CD4-positive, alpha-beta T cell treated with Interleukin-6 at 100 ng/mL for 8 hours (primary cell): ENCODE measurements around the gene ABCA7.

Experiments used
- DNase-seq: peaks from one replicate; pipeline ENCODE4 v3.0.0-alpha.2; 2020; ENCODE audit warnings: mixed read lengths, low spot score

Gene ABCA7

DNA sequence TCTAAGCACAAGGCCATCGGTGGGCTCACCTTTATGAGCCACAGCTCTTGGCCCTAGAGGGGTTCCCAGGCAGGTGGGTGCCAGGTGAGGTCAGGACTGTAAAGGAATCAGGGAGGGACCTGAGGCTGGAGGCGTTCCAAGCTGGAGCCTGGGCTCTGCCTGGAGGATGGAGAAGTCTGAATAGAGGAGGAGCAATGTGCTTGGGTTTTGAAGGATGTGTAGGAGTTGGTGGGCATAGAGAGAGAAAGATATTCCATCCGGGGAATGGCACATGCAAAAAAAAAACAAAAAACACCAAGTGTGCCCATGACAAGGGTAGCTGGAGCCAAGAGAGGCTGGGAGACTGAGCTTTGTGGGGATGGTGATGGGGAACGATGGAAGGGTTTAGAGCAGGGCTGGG lies 37.3 kb upstream of the ABCA7 start:
- DNase-seq = no peak

DNA sequence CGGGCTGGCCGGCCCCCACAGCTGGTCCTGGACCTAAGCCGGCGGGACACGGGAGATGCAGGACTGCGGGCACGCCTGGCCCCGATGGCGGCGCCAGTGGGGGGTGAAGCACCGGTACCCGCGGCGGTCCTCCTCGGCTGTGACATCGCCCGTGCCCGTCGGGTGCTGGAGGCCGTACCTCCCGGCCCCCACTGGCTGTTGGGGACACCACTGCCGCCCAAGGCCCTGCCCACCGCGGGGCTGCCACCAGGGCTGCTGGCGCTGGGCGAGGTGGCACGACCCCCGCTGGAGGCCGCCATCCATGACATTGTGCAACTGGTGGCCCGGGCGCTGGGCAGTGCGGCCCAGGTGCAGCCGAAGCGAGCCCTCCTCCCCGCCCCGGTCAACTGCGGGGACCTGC lies 36.6 kb upstream of the ABCA7 start:
- no peak for DNase-seq

DNA sequence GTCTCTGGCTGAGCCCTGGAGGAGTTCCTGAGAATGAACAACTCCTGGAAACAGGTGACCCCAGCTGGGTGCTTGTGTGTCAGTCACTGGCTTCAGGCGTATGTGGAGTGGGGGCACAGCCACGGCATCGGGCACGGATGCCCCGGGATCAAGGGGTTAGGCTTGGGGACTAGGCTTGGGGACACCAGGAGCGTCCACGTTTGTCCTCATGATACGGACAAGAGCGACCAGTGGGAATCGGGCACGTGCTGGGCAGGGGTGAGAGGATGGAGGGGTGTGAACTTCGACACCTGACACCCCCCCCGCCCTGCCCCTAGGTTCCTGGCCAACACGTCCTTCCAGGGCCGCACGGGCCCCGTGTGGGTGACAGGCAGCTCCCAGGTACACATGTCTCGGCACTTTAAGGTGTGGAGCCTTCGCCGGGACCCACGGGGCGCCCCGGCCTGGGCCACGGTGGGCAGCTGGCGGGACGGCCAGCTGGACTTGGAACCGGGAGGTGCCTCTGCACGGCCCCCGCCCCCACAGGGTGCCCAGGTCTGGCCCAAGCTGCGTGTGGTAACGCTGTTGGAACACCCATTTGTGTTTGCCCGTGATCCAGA lies 35.6 kb upstream of the ABCA7 start:
- no peak for DNase-seq

DNA sequence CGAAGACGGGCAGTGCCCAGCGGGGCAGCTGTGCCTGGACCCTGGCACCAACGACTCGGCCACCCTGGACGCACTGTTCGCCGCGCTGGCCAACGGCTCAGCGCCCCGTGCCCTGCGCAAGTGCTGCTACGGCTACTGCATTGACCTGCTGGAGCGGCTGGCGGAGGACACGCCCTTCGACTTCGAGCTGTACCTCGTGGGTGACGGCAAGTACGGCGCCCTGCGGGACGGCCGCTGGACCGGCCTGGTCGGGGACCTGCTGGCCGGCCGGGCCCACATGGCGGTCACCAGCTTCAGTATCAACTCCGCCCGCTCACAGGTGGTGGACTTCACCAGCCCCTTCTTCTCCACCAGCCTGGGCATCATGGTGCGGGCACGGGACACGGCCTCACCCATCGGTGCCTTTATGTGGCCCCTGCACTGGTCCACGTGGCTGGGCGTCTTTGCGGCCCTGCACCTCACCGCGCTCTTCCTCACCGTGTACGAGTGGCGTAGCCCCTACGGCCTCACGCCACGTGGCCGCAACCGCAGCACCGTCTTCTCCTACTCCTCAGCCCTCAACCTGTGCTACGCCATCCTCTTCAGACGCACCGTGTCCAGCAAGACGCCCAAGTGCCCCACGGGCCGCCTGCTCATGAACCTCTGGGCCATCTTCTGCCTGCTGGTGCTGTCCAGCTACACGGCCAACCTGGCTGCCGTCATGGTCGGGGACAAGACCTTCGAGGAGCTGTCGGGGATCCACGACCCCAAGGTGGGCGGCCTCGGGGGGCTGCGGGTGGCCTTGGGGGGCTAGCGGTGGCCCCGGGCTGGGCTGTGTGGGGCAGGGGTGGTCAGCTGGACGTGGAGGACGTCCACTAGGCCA lies 34.9 kb upstream of the ABCA7 start:
- DNase-seq = no peak

DNA sequence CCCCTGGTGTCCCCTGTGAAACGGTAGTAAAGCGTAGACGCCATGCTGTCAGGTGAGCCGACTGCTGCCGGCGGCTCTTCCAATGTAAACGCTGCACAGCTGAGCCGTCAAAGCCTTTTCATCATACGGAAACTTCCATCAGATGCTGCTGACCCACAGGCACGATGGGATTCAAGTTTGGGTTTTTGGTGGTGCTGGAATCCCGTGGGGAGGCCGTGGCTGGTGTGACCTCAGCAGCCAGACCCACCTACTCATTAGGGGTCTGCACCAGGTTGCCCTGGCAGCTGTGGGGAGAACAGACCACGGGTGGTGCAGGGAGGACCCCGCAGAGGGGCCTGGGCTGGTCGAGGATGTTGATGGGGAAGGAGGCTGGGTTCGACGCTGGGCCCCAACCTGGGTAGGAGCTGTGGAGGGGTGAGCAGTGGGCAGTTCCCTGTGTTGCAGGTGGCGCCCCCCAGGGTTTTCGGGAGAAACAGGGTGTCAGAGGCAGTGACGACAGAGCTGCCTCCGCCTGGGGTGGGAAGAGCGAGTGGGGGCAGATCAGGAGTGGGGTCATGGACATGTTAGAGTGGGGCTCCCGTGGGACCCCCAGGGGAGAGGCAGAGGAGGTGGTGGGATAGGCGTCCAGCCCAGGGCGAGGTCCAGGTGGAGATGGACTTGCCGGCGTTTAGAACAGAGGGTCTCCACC lies 33.1 kb upstream of the ABCA7 start:
- no peak for DNase-seq

DNA sequence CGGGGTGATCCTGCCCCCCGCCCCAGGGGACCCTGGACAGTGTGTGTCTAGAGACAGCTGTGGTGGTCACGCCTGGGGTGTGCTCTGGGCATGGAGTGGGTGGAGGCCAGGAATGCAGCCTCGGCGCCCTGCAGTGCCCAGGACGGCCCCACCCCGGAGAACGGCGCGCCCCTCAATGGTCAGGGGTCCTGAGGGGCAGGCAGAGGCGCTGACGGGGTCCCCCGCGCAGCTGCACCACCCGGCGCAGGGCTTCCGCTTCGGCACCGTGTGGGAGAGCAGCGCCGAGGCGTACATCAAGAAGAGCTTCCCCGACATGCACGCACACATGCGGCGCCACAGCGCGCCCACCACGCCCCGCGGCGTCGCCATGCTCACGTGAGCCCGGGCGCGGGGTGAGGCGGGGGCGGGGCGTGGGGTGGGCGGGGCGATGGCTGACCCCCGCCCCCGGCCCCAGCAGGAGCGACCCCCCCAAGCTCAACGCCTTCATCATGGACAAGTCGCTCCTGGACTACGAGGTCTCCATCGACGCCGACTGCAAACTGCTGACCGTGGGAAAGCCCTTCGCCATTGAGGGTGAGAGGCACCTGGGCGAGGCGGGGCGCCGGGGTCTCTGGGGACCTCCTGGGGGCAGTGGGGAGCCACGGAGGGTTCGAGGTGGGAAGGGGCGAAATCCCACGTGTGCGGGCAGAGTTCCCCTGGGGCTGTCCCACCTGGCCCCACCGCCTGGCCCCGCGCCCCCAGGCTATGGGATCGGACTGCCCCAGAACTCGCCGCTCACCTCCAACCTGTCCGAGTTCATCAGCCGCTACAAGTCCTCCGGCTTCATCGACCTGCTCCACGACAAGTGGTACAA lies 32.3 kb upstream of the ABCA7 start:
- no peak for DNase-seq

DNA sequence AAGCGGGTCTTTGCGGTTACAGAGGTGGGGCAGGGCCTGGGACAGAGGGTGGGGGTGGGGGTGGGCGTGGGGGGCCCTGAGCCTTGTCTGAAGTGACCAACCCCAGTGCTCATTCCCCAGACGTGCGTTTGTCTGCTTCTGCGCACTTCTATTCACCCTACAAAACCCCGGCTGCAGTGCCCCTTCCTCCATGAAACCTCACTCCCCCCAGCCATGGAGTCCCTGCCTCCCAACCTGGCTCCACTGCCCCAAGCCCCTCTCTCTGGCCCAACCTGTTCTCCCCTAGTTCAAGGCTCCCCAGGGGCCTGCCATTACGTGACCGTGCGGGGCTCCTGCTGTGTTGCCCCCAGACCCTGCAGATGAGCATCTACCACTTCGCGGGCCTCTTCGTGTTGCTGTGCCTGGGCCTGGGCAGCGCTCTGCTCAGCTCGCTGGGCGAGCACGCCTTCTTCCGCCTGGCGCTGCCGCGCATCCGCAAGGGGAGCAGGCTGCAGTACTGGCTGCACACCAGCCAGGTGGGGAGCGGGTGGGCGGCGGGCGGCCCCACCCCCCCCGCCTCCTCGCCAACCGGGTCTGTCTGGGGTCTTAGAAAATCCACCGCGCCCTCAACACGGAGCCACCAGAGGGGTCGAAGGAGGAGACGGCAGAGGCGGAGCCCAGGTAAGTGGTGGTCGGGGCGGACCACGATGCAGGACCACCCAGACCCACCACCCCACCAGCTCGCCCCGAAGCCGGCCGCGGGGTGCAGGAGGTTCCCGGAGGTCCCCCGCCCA lies 31.5 kb upstream of the ABCA7 start:
- DNase-seq = no peak

DNA sequence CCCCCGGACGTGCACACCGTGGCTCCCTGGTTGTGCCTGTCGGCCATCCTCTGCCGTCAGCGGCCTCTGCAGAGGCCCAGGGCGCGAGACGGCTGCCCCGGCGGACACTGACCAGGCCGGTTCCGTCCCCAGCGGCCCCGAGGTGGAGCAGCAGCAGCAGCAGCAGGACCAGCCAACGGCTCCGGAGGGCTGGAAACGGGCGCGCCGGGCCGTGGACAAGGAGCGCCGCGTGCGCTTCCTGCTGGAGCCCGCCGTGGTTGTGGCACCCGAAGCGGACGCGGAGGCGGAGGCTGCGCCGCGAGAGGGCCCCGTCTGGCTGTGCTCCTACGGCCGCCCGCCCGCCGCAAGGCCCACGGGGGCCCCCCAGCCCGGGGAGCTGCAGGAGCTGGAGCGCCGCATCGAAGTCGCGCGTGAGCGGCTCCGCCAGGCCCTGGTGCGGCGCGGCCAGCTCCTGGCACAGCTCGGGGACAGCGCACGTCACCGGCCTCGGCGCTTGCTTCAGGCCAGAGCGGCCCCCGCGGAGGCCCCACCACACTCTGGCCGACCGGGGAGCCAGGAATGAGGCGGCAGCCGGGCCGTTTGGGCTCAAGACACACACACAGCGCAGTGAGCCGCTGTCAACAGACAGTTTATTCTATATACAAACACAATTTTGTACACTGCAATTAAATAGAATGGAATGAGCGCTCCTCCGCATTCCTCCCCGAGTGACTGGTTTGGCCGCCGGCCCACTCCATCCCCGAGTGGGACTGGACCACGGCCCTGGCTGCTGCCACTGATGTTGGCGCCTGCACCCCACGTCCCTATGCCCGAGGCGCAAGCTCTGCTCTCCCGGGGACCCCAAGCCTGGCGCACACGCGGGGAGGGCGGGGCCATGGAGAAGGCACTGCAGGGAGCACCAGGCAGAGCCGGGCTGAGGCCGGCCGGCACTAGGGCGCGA lies 30.6 kb upstream of the ABCA7 start:
- DNase-seq = no peak

DNA sequence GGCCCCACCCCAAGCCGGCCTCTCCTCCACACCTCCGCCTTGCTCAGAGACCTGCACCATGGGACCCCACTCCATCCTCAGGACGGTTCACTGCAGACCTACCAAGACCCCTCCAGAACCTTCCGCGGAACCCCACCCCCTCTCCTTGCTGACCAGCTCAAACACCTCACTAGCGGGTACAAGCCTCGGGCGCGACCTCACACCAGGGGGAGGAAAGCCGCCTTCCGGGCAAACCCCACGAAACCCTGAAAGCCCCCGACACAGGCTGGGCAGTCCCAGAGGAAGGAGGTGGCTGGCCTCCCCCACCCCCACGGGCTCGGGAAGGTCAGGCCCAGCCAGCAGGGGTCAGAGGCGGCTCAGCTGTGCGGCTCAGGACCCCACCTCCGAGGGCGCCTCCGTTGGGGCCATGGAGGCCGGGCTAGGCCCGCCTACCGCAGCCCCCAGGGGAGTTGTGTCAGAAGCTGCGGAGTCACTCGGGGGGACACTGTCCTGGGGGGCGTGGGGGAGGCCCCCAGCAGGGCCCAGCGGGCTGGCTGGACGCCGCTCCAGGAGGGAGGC lies 29.8 kb upstream of the ABCA7 start:
- no peak for DNase-seq

DNA sequence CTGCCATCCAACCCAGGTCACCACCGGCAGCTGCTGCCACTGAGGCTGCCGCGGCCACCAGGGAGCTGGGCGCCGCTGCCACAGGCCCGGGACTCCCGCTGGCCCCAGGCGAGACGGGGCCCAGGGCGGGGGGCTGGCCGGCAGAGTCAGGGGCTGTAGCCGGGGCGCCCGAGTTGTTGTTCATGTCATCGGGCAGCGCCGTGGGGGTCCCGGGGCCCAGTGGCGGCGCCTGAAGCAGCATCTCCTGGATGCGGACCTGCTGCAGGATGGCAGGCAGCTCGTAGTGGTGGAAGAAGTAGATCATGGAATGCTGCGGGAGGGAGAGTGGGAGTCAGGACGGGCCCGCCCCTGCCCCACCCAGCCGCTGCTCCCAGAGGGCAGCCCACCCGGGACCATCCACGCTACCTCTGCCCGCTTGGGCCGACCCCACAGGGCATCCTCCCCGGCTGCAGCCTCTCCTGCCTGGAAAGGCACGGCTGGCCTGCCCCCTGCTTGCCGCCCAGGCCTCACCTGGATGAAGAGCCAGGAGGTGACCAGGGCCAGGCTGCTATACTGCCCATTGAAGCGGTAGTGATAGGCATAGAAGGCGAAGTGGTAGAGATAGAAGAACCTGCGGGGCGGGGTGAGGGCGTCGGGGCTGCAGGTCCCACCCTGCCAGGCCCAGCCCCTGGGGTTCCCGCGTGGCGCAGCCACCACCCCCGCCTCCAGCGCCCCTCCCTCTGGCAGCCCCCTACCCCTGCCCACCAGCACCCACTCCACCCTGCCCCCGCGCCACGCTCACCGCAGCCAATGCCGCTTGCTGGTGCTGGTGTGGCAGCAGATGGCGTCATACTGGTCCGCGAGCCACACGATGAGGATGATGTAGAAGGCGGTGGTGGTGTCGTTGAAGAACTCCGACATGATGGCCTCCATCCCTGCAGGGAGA lies 29.1 kb upstream of the ABCA7 start:
- no peak for DNase-seq

DNA sequence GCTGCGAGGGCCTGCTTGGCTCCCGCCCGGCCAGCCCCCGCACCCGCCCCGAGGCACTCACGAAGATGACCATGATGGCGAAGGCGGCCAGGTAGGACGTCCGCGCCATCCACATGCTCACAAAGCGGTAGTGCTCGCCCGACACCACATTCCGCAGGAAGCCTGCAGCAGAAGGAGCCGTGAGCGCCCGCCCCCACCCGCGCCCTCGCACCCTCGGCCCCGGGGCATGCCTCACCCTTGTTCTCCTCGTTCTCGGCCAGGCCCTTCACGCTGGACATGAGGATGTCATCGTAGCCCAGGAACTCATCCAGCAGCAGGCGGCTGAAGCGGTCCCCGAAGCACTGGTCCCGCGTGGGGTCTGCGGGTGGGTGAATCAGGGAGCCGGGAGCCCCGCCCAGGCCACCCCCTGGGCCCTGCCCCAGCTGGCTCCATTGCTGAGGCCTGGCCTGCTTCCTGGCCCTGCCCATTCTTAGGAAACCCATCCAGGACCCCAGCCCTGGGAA lies 28.0 kb upstream of the ABCA7 start:
- DNase-seq = no peak

DNA sequence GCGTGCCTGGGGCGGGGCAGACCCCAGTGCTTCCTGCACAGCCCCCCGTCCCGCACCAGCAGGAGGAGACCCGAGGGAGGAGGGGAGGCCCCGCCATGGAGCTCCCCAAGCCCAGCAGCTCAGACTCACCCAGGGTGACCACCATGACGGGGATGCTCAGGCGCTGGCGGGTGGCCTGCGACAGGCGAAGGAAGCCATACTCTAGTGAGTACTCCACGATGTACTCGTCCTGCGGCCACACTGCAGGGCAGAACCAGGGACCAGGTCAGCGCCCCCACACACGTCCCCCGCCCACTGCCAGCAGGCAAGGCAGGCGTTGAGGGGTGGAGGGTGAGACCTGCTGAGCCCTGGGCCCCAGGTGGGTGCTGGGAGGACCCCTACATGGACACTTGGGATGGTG lies 27.6 kb upstream of the ABCA7 start:
- no peak for DNase-seq

DNA sequence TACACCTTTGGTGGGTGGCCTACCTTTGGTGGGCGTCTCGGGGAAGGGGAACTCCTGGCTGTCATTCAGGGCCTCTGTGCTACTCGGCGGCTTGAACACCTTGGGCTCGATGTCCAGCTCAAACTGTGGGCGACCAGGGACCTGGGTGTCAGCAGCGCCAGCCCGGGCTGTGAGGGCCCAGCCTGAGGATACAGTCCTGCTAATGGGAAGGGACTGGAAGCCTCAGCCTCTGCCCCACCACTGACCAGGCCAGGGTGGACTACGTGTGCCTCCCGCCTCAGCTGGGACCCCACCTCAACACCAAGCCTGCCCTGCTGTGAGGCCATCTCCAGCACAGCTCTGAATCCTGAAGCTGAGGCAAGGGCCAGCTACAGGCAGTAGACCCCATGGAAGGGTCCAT lies 26.7 kb upstream of the ABCA7 start:
- no peak for DNase-seq

DNA sequence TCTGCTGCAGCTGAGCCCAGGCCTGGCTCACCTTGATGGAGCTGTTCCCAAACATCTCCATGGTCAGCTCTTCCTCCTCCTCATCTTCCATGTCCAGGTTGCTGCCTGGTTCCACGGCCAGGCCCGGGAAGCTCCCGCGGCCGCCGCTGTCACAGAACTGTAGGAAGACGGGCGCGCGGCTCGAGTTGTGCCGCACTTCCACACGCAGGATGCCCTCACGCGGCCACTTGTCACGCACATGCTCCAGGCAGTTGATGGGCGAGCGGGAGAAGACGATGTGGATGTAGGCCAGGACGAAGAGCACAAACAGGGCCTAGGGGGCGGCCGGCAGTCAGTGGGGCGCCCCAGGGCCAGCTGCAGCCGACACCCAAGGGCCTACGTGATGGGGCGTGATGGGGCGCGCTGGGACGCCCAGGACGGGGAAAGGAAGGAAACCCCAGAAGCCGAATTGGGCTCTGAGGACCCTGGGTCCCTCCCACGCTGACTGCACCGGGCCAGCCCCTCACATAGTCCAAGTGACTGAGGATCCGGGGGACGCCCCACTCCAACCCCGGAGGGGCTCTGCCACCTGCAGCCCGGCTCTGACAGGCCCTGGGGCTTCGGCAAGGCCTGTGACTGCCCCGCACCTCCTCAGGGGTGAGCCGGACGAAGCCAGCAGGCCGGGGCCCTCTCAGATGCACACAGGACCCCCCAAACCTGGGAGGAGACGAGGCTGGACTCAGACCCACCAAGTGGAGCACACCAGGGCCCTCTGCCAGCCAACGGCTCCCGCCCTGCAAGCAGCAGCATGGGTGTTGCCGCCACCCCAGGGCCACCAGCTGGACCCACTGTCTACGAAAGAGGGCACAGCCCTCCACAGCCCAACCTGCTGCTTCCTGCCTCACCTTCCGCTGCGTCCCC lies 25.5 kb upstream of the ABCA7 start:
- no peak for DNase-seq

DNA sequence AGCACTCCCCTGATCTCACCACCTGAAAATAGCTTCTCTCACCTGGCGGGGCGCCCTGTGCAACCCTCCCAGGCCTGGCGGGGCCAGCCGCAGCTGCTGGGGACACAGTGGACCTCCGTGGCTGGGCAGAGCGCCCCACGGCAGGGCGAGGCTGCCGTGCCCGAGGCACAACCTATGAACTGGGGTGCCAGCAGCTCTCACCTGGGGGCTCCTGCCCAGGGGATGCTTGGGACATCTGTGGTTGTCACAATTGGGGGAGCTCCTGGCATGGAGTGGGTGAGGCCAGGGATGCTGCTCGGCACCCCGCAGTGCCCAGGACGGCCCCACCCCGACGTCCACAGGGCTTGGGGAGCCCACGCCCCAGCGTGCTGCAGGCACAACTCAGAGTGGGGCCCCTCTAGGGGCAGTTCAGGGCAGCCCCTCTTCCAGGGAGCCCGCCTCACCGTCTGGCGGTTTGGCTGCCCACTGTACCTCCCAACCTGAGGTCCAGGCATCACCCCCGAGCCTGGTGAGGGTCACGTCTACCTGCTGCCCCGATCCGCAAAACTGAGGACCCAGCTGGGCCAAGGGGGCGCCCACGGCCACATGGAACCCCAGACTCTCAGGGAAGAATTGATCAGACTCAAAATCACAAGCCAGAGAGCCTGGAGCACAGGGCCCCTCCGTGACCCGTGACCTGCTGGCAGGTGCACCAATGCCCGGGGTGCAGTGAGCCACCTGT lies 24.7 kb upstream of the ABCA7 start:
- no peak for DNase-seq

DNA sequence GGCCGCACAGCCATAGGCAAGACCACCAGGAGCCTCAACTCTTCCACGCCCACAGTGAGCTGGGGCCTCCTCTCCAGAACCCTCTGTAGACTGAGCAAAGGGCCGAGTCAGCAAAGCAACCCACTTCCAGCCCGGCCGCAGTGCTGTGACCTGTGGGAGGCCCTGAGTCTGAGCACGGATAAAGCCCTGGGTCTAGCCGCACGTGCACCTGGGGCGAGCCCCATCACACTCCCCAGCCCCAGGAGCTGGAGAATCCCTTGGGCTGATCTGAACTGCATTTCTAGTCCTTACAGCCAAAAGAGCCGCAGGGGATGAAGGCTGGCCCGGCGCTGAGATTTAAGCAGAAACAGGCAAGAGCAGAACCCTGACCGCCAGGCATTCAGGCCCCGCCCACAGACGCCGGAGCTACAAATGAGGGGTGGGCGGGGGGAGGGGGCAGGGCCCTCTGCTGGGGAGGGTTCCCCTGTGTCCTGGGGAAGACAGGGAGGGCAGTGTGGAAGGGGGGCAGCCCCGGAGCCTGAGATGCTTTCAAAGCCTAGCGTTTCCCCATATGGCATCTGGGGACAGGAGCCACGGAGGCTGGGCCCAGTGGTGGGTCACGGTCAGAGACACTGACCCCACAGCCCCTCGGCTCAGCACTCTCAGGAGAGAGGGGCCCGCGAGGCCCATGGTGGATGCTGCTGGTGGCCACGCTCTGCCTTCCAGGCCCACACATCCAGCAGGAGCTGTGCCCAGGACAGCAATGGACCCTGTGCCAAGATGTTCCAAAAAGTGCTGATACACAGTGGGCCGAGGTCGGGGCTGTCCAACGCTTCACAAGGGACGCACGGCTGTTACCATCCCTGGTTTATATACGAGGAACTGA lies 23.9 kb upstream of the ABCA7 start:
- no peak for DNase-seq
